ENCODE measurements around the gene SEPTIN8. TPM values are rescaled to one million over a fixed set of nuclear protein-coding genes. Genes with fewer than 3 reads are reported as not detected.

Gene SEPTIN8
- total RNA-seq, 1 donor from 2014 or later, result 30.4 TPM

- no peak for ATAC-seq
- intact Hi-C loops (cut with micrococcal nuclease), result no loop called here
- no peak for DNase-seq
Measured at GRCh38 chr5:132788990-132789886, 12.2 kb upstream of the SEPTIN8 start.

- ATAC-seq (no peak), DNase-seq (no peak)
- intact Hi-C loops (cut with micrococcal nuclease), result no loop called here
Measured at GRCh38 chr5:132788508-132788907, 11.5 kb upstream of the SEPTIN8 start.

- intact Hi-C loops (cut with micrococcal nuclease), result no loop called here
- ATAC-seq (no peak), DNase-seq (no peak)
Measured at GRCh38 chr5:132787076-132787475, 10.0 kb upstream of the SEPTIN8 start.

- DNase-seq, result no peak
- intact Hi-C loops (cut with micrococcal nuclease), result no loop called here
- no peak for ATAC-seq
Measured at GRCh38 chr5:132785864-132786263, 8.8 kb upstream of the SEPTIN8 start.

GRCh38 chr5:132785365-132785764 is 8.3 kb upstream of the SEPTIN8 start:
- intact Hi-C loops (cut with micrococcal nuclease), result no loop called here
- ATAC-seq (no peak), DNase-seq (no peak)

GRCh38 chr5:132782101-132782500 is 5.1 kb upstream of the SEPTIN8 start:
- intact Hi-C loops (cut with micrococcal nuclease), result no loop called here
- ATAC-seq (no peak), DNase-seq (no peak)

GRCh38 chr5:132781029-132781428 is 4.0 kb upstream of the SEPTIN8 start:
- ATAC-seq (no peak), DNase-seq (no peak)
- intact Hi-C loops (cut with micrococcal nuclease), result no loop called here

- no peak for DNase-seq
- ATAC-seq, result no peak
- intact Hi-C loops (cut with micrococcal nuclease), result no loop called here
Measured at GRCh38 chr5:132780577-132780976, 3.5 kb upstream of the SEPTIN8 start.

- intact Hi-C loops (cut with micrococcal nuclease), result no loop called here
- ATAC-seq, result no peak
- no peak for DNase-seq
Measured at GRCh38 chr5:132779961-132780360, 2.9 kb upstream of the SEPTIN8 start.

GRCh38 chr5:132778856-132779255 is 1.8 kb upstream of the SEPTIN8 start:
- ATAC-seq (no peak), DNase-seq (no peak)
- intact Hi-C loops (cut with micrococcal nuclease), result no loop called here

GRCh38 chr5:132778129-132778528 is 1.1 kb upstream of the SEPTIN8 start:
- ATAC-seq (no peak), DNase-seq (no peak)
- intact Hi-C loops (cut with micrococcal nuclease), result no loop called here

- ATAC-seq (peak; percentile 2), DNase-seq (no peak)
- intact Hi-C loops (cut with micrococcal nuclease), result no loop called here
Measured at GRCh38 chr5:132776938-132777208, 166 bp downstream of the SEPTIN8 start.

GRCh38 chr5:132776131-132776937 is 705 bp downstream of the SEPTIN8 start:
- DNase-seq, result peak; percentile 49
- ATAC-seq, result peak; percentile 67
- intact Hi-C loops (cut with micrococcal nuclease), result no loop called here

- no peak for DNase-seq
- intact Hi-C loops (cut with micrococcal nuclease), result no loop called here
- ATAC-seq, result no peak
Measured at GRCh38 chr5:132775476-132775961, 1.5 kb downstream of the SEPTIN8 start.

GRCh38 chr5:132774896-132775295 is 2.1 kb downstream of the SEPTIN8 start:
- ATAC-seq (peak; percentile 22), DNase-seq (peak; percentile 48)
- intact Hi-C loops (cut with micrococcal nuclease), result no loop called here

- no peak for ATAC-seq
- intact Hi-C loops (cut with micrococcal nuclease), result no loop called here
- no peak for DNase-seq
Measured at GRCh38 chr5:132774406-132774805, 2.6 kb downstream of the SEPTIN8 start.

GRCh38 chr5:132773601-132774355 is 3.3 kb downstream of the SEPTIN8 start:
- no peak for ATAC-seq
- intact Hi-C loops (cut with micrococcal nuclease), result no loop called here
- no peak for DNase-seq

GRCh38 chr5:132773114-132773513 is 3.9 kb downstream of the SEPTIN8 start:
- ATAC-seq (no peak), DNase-seq (no peak)
- intact Hi-C loops (cut with micrococcal nuclease), result no loop called here

- intact Hi-C loops (cut with micrococcal nuclease), result no loop called here
- DNase-seq, result no peak
- ATAC-seq, result peak; percentile 21
Measured at GRCh38 chr5:132772291-132773070, 4.6 kb downstream of the SEPTIN8 start.

All from left ventricle myocardium superior (tissue), 1 donor.